Common myeloid progenitor, CD34-positive (primary cell): ENCODE results near the gene KHNYN.
"Not testable (repeated sequence)": the region's sequence is repeated elsewhere in the genome, so short reads cannot be mapped to it uniquely, and the experiment has no call there.

Experiments used
- CTCF ChIA-PET: fragments of 350-600 bp; sonication (Branson Sonifier 250); formaldehyde crosslinking; loops from one replicate; lab custom pipeline; 2021; ENCODE audit warnings: antibody characterized with exemption; lab: Charles Lee
- POLR2A ChIA-PET: fragments of 350-600 bp; sonication (Branson Sonifier 250); formaldehyde crosslinking; loops from one replicate; lab custom pipeline; 2021; ENCODE audit warnings: antibody characterized with exemption; lab: Charles Lee
- DNase-seq, 3 donors: peaks; one replicate each; pipeline versions ENCODE4 v3.0.0 to v3.0.0-alpha.2; 2013
- H3K27ac ChIP-seq, 2 experiments: 1 replicate in 1 of 2; 2 replicates in 1 of 2; pipeline ENCODE4 v1.7.0; 2013; ENCODE audit warnings: inconsistent platforms in 2 of 2, low read length in 2 of 2, mild to moderate bottlenecking in 2 of 2, low read depth in 1 of 2, moderate library complexity in 1 of 2; ENCODE audit not compliant: severe bottlenecking in 2 of 2, insufficient read depth in 1 of 2, poor library complexity in 1 of 2
- H3K27me3 ChIP-seq, 5 experiments: replicated peaks in 2 of 5; 1 replicate in 3 of 5; 2 replicates in 2 of 5; pipeline versions ENCODE4 v1.6.1 to v1.7.0; 2013; ENCODE audit warnings: low read length in 4 of 5, mild to moderate bottlenecking in 2 of 5, moderate library complexity in 2 of 5, inconsistent platforms in 1 of 5; ENCODE audit not compliant: insufficient read depth in 5 of 5, control insufficient read depth in 4 of 5
- H3K36me3 ChIP-seq, 4 experiments: 1 replicate in 2 of 4; 2 replicates in 2 of 4; pipeline versions ENCODE4 v1.6.1 to v1.7.0; 2013; ENCODE audit warnings: low read length in 3 of 4, control low read depth in 1 of 4, mild to moderate bottlenecking in 1 of 4; ENCODE audit not compliant: control insufficient read depth in 4 of 4, insufficient read depth in 4 of 4
- H3K4me1 ChIP-seq, 4 experiments: 1 replicate in 3 of 4; 2 replicates in 1 of 4; pipeline versions ENCODE4 v1.6.1 to v1.7.1; 2013; ENCODE audit warnings: low read length in 3 of 4, mild to moderate bottlenecking in 3 of 4, control low read depth in 1 of 4, inconsistent platforms in 1 of 4, moderate library complexity in 1 of 4; ENCODE audit not compliant: control insufficient read depth in 4 of 4, insufficient read depth in 4 of 4; ENCODE audit errors: control extremely low read depth in 1 of 4
- H3K4me3 ChIP-seq, 7 experiments: 1 replicate in 4 of 7; 2 replicates in 3 of 7; pipeline versions ENCODE4 v1.5.1 to v1.7.0; 2013; ENCODE audit warnings: mild to moderate bottlenecking in 7 of 7, low read length in 6 of 7, moderate library complexity in 6 of 7, inconsistent platforms in 2 of 7, low read depth in 2 of 7, control low read depth in 1 of 7; ENCODE audit not compliant: insufficient read depth in 4 of 7, control insufficient read depth in 1 of 7; ENCODE audit errors: extremely low read depth in 1 of 7
- H3K9me3 ChIP-seq, 5 experiments: 1 replicate in 4 of 5; 2 replicates in 1 of 5; pipeline versions ENCODE4 v1.6.1 to v1.7.1; 2013; ENCODE audit warnings: low read length in 4 of 5, mild to moderate bottlenecking in 2 of 5, inconsistent platforms in 1 of 5, low read depth in 1 of 5, moderate library complexity in 1 of 5; ENCODE audit not compliant: control insufficient read depth in 4 of 5, insufficient read depth in 2 of 5; ENCODE audit errors: control extremely low read depth in 1 of 5
- WGBS: methylation state at CpG from one replicate; pipeline ENCODE4 v1.1.5; 2013; ENCODE audit not compliant: insufficient coverage; 5-methylcytosine and 5-hydroxymethylcytosine counted together

KHNYN gene

GRCh38 chr14:24470450-24470849 is 40.7 kb downstream of the KHNYN start:
- WGBS, result no CpG with 5 or more reads among the region's 2 CpGs
- H3K27ac ChIP-seq, POLR2A ChIA-PET, H3K27me3 ChIP-seq, H3K4me1 ChIP-seq, DNase-seq, H3K4me3 ChIP-seq, H3K9me3 ChIP-seq, H3K36me3 ChIP-seq: not testable (repeated sequence)
- CTCF ChIA-PET, result interaction anchor here (1.7 kb wide), 1 partner anchor 11 kb away, joined by 4 read pairs; no protein-coding TSS in a partner anchor

- Histone ChIP-seq H3K36me3 (no peaks in the 10 kb centered on the region), H3K27ac (no peak overlapping the region), H3K27me3 (no peaks in the 10 kb centered on the region), H3K4me3 (no peak overlapping the region), H3K9me3 (no peaks in the 10 kb centered on the region), H3K4me1 (peaks cover 0 to 15% (median 8%) of the 10 kb centered on the region in 4 experiments)
- POLR2A ChIA-PET, result no interaction called here
- 70% methylated on average over 9 of the region's 12 CpGs for WGBS
- CTCF ChIA-PET, result interaction anchor here (2.0 kb wide), 1 partner anchor 10 kb away, joined by 7 read pairs; no protein-coding TSS in a partner anchor
- no peak for DNase-seq
These were observed 43.5 kb downstream of the KHNYN start for GRCh38 chr14:24473211-24473610.

- Histone ChIP-seq H3K9me3 (no peaks in the 10 kb centered on the region), H3K36me3 (no peaks in the 10 kb centered on the region), H3K4me1 (peaks cover 0 to 15% (median 8%) of the 10 kb centered on the region in 4 experiments), H3K27me3 (no peaks in the 10 kb centered on the region), H3K4me3 (peak overlapping the region in 1 of 7 experiments; percentile 32), H3K27ac (peak overlapping the region in 1 of 2 experiments; percentile 43)
- ChIA-PET CTCF (interaction anchor here (0.8 to 1.3 kb wide), 3 partner anchors 9 to 28 kb away, joined by 3 read pairs; no protein-coding TSS in a partner anchor), POLR2A (interaction anchor here (0.7 to 1.1 kb wide), 2 partner anchors 9 to 33 kb away, joined by 4 to 5 read pairs; no protein-coding TSS in a partner anchor)
- WGBS, result no CpG with 5 or more reads among the region's 4 CpGs
- peak in 2 of 3 donors; percentile 66 to 80 for DNase-seq
These were observed 45.5 kb downstream of the KHNYN start for GRCh38 chr14:24475261-24475660.

GRCh38 chr14:24479999-24480398 is 50.2 kb downstream of the KHNYN start:
- H3K27ac ChIP-seq, H3K27me3 ChIP-seq, H3K4me3 ChIP-seq, H3K9me3 ChIP-seq, H3K36me3 ChIP-seq, POLR2A ChIA-PET, DNase-seq, CTCF ChIA-PET: not testable (repeated sequence)
- 0% methylated on average over 1 of the region's 1 CpG for whole genome bisulfite sequencing
- peaks cover 17 to 43% (median 30%) of the 10 kb centered on the region in 4 experiments for H3K4me1 ChIP-seq

GRCh38 chr14:24481622-24482324 is 52.0 kb downstream of the KHNYN start:
- ChIA-PET CTCF (interaction anchor here (0.9 to 3.8 kb wide), 10 partner anchors 8 to 199 kb away, joined by 3 to 18 read pairs (median 4); no protein-coding TSS in a partner anchor), POLR2A (no interaction called here)
- peak overlapping the region in 3 of 7 experiments; percentile 36 to 68 (median 44) for H3K4me3 ChIP-seq
- no peaks in the 10 kb centered on the region for H3K36me3 ChIP-seq
- peak; percentile 24 to 54 (median 48) for DNase-seq
- WGBS, result 46% methylated on average over 22 of the region's 23 CpGs
- no peaks in the 10 kb centered on the region for H3K9me3 ChIP-seq
- peaks cover 17 to 31% (median 26%) of the 10 kb centered on the region in 4 experiments for H3K4me1 ChIP-seq
- no peaks in the 10 kb centered on the region for H3K27me3 ChIP-seq
- H3K27ac ChIP-seq, result no peak overlapping the region

GRCh38 chr14:24482699-24483303 is 53.0 kb downstream of the KHNYN start:
- POLR2A ChIA-PET, H3K9me3 ChIP-seq, H3K4me3 ChIP-seq, H3K27me3 ChIP-seq, H3K27ac ChIP-seq, H3K36me3 ChIP-seq: not testable (repeated sequence)
- DNase-seq, result peak; percentile 6 to 54 (median 40)
- peaks cover 17 to 31% (median 26%) of the 10 kb centered on the region in 4 experiments for H3K4me1 ChIP-seq
- WGBS, result 17% methylated on average over 1 of the region's 2 CpGs
- CTCF ChIA-PET, result interaction anchor here (1.3 to 3.8 kb wide), 6 partner anchors 9 to 198 kb away, joined by 4 to 18 read pairs (median 6); no protein-coding TSS in a partner anchor
